Upper lobe of right lung (tissue), 1 donor: ENCODE results near the gene USP11. TPM values are rescaled to one million over a fixed set of nuclear protein-coding genes. Genes with fewer than 3 reads are reported as not detected.

ENCODE experiments used
- ATAC-seq: fragments of 200-7000 bp; cut with Tn5 transposase; one replicate; pipeline ENCODE4 v1.9.1; 2020; ENCODE audit warnings: mild to moderate bottlenecking, moderate library complexity
- DNase-seq: peaks from one replicate; pipeline ENCODE4 v3.0.0-alpha.2; 2020
- H3K27ac ChIP-seq: fragments of 200-600 bp; one replicate; pipeline ENCODE4 v1.8.0; 2022
- H3K27me3 ChIP-seq: fragments of 200-600 bp; one replicate; pipeline ENCODE4 v1.8.0; 2022; ENCODE audit warnings: mild to moderate bottlenecking
- H3K36me3 ChIP-seq: fragments of 200-600 bp; one replicate; pipeline ENCODE4 v1.8.0; 2022
- H3K4me1 ChIP-seq: fragments of 200-600 bp; one replicate; pipeline ENCODE4 v1.8.0; 2022
- H3K4me3 ChIP-seq: fragments of 200-600 bp; one replicate; pipeline ENCODE4 v1.8.0; 2022; ENCODE audit warnings: mild to moderate bottlenecking
- H3K9me3 ChIP-seq: fragments of 200-600 bp; one replicate; pipeline ENCODE4 v1.8.0; 2022
- CTCF ChIP-seq: fragments of 200-600 bp; IDR thresholded peaks from one replicate; pipeline ENCODE4 v1.8.0; 2022; ENCODE audit warnings: antibody characterized with exemption
- intact Hi-C: fragments of 100-400 bp; cut with DNase I; formaldehyde crosslinking; loops from one replicate; pipeline ENCODE4 v1.11.0; 2022
- total RNA-seq: library from RNA; stranded (reverse); fragmentation: NEBNext Ultra II Directional; extraction: Animal tissue kit (Norgen Biotek cat#: 25700); gene quantifications from one replicate; pipeline ENCODE4 v1.2.1, GENCODE V29; 2021
- donor health status: DM: no; HTN: yes; CAD: no; lungs with severe emphysema.

USP11 gene
- total RNA-seq, 1 donor from 2014 or later: 56.0 TPM

- no peaks in the 10 kb centered on the region for H3K27me3 ChIP-seq
- peaks cover 41% of the 10 kb centered on the region for H3K36me3 ChIP-seq
- no peak for ATAC-seq
- no peaks in the 10 kb centered on the region for H3K4me1 ChIP-seq
- H3K9me3 ChIP-seq: no peaks in the 10 kb centered on the region
- no peak for TF ChIP-seq CTCF
- H3K27ac ChIP-seq: no peak overlapping the region
- no peak for DNase-seq
- no peak overlapping the region for H3K4me3 ChIP-seq
- intact Hi-C loops: no loop called here
Measured at GRCh38 chrX:47239898-47240545, 7.2 kb downstream of the USP11 start.

- H3K27ac ChIP-seq: no peak overlapping the region
- H3K4me3 ChIP-seq: no peak overlapping the region
- H3K4me1 ChIP-seq: no peaks in the 10 kb centered on the region
- intact Hi-C loops: no loop called here
- no peaks in the 10 kb centered on the region for H3K27me3 ChIP-seq
- ATAC-seq (no peak), DNase-seq (no peak)
- H3K9me3 ChIP-seq: no peaks in the 10 kb centered on the region
- no peak for TF ChIP-seq CTCF
- H3K36me3 ChIP-seq: peaks cover 45% of the 10 kb centered on the region
Measured at GRCh38 chrX:47240619-47241018, 7.8 kb downstream of the USP11 start.

GRCh38 chrX:47241201-47242011, 8.6 kb downstream of the USP11 start:
- no peak overlapping the region for H3K27ac ChIP-seq
- H3K9me3 ChIP-seq: no peaks in the 10 kb centered on the region
- H3K4me1 ChIP-seq: no peaks in the 10 kb centered on the region
- no peaks in the 10 kb centered on the region for H3K27me3 ChIP-seq
- DNase-seq: no peak
- peaks cover 51% of the 10 kb centered on the region for H3K36me3 ChIP-seq
- no peak for ATAC-seq
- H3K4me3 ChIP-seq: no peak overlapping the region
- intact Hi-C loops: no loop called here
- no peak for TF ChIP-seq CTCF

GRCh38 chrX:47242321-47242720, 9.5 kb downstream of the USP11 start:
- H3K4me3 ChIP-seq: no peak overlapping the region
- H3K4me1 ChIP-seq: no peaks in the 10 kb centered on the region
- no peak overlapping the region for H3K27ac ChIP-seq
- H3K27me3 ChIP-seq: no peaks in the 10 kb centered on the region
- ATAC-seq (no peak), DNase-seq (no peak)
- H3K9me3 ChIP-seq: no peaks in the 10 kb centered on the region
- H3K36me3 ChIP-seq: peaks cover 51% of the 10 kb centered on the region
- no peak for TF ChIP-seq CTCF
- intact Hi-C loops: no loop called here

GRCh38 chrX:47243351-47243750, 10.5 kb downstream of the USP11 start:
- intact Hi-C loops: no loop called here

More at GRCh38 chrX:47243351-47243750, 10.5 kb downstream of the USP11 start:
- no peaks in the 10 kb centered on the region for H3K27me3 ChIP-seq
- DNase-seq: no peak
- no peaks in the 10 kb centered on the region for H3K4me1 ChIP-seq
- H3K9me3 ChIP-seq: no peaks in the 10 kb centered on the region
- ATAC-seq: no peak
- H3K27ac ChIP-seq: no peak overlapping the region
- no peak overlapping the region for H3K4me3 ChIP-seq
- no peak for TF ChIP-seq CTCF
- peaks cover 51% of the 10 kb centered on the region for H3K36me3 ChIP-seq
